GM12878 (cell line): Measurements from ENCODE around the gene TNFRSF6B. TPM values are rescaled to one million over a fixed set of nuclear protein-coding genes. Genes with fewer than 3 reads are reported as not detected.

ENCODE experiments used
- ATAC-seq: fragments of 200-7000 bp; cut with Tn5 transposase; 3 replicates; pipeline ENCODE4 v1.9.1; 2020; ENCODE audit warnings: mild to moderate bottlenecking, moderate library complexity
- BruUV-seq: library from RNA; stranded (reverse); fragments of 400-500 nt; replicated peaks from 2 replicates; lab custom pipeline; 2021; lab: Mats Ljungman, UMichigan
- CTCF ChIA-PET: fragments of 300-600 bp; sonication (Branson Sonifier 250); formaldehyde crosslinking; extraction: SDS; loops from one replicate; lab custom pipeline; 2021; ENCODE audit warnings: inconsistent platforms; lab: Yijun Ruan, JAX
- POLR2A ChIA-PET: fragments of 350-600 bp; formaldehyde crosslinking; extraction: SDS; loops from one replicate; lab custom pipeline; 2021; ENCODE audit warnings: inconsistent platforms; lab: Charles Lee
- RAD21 ChIA-PET: fragments of 300-600 bp; sonication (Branson Sonifier 250); formaldehyde crosslinking; loops from one replicate; lab custom pipeline; 2023; ENCODE audit warnings: antibody characterized with exemption; ENCODE audit not compliant: unreplicated experiment; lab: Charles Lee
- SMC1A ChIA-PET: fragments of 300-600 bp; sonication (Branson Sonifier 250); formaldehyde crosslinking; loops from one replicate; lab custom pipeline; 2023; ENCODE audit not compliant: unreplicated experiment, uncharacterized antibody; lab: Charles Lee
- DNase-seq: peaks from one replicate; pipeline ENCODE4 v3.0.0-alpha.2; 2011; ENCODE audit warnings: low read depth, low spot score
- FAIRE-seq: peaks from 3 replicates; lab custom pipeline; 2011; peaks lifted over from hg19 to GRCh38; lab: Jason Lieb, UNC
- H2AFZ ChIP-seq: 2 replicates; pipeline ENCODE4 v1.6.0; 2011; ENCODE audit warnings: low read depth, low read length, control low read depth; ENCODE audit not compliant: control insufficient read depth
- H3K27ac ChIP-seq: 2 replicates; pipeline ENCODE4 v1.5.1; 2011; ENCODE audit warnings: control low read depth; ENCODE audit not compliant: control insufficient read depth, insufficient read depth
- H3K27me3 ChIP-seq, 2 experiments: replicated peaks in 1 of 2; 2 replicates each; pipeline versions ENCODE4 v1.6.0 to v1.6.1; 2011; ENCODE audit warnings: low read length in 1 of 2; ENCODE audit not compliant: control insufficient read depth in 2 of 2, insufficient read depth in 2 of 2
- H3K36me3 ChIP-seq, 2 experiments: 2 replicates each; pipeline ENCODE4 v1.5.1; 2011; ENCODE audit warnings: low read length in 1 of 2; ENCODE audit not compliant: control insufficient read depth in 2 of 2, insufficient read depth in 2 of 2
- H3K4me1 ChIP-seq: 2 replicates; pipeline ENCODE4 v1.6.1; 2011; ENCODE audit warnings: mild to moderate bottlenecking, low read length, moderate library complexity, mixed read lengths; ENCODE audit not compliant: control insufficient read depth, insufficient read depth
- H3K4me2 ChIP-seq: 2 replicates; pipeline ENCODE4 v1.6.0; 2011; ENCODE audit warnings: control low read depth; ENCODE audit not compliant: control insufficient read depth, insufficient read depth
- H3K4me3 ChIP-seq: fragments of 200-600 bp; sonication (generic); 2 replicates; pipeline ENCODE4 v1.5.1; 2016
- H3K79me2 ChIP-seq: 2 replicates; pipeline ENCODE4 v1.6.0; 2011; ENCODE audit warnings: low read length; ENCODE audit not compliant: control insufficient read depth, insufficient read depth
- H3K9ac ChIP-seq: 2 replicates; pipeline ENCODE4 v1.8.0; 2011; ENCODE audit warnings: low read length, control low read depth, mixed read lengths; ENCODE audit not compliant: control insufficient read depth, insufficient read depth
- H3K9me3 ChIP-seq: replicated peaks from 3 replicates; pipeline ENCODE4 v1.5.1; 2011; ENCODE audit warnings: mild to moderate bottlenecking, low read length; ENCODE audit not compliant: control insufficient read depth, insufficient read depth
- H4K20me1 ChIP-seq: 2 replicates; pipeline ENCODE4 v1.6.0; 2011; ENCODE audit not compliant: control insufficient read depth, insufficient read depth
- BACH1 ChIP-seq: fragments of 450-650 bp; IDR thresholded peaks from 2 replicates; pipeline ENCODE4 v1.6.1; 2017; ENCODE audit warnings: mild to moderate bottlenecking, borderline replicate concordance
- ESRRA ChIP-seq: IDR thresholded peaks from 2 replicates; pipeline ENCODE4 v1.6.1; 2012; ENCODE audit warnings: mild to moderate bottlenecking, low read length, improper control_type of control experiment
- HCFC1 ChIP-seq: fragments of 150-350 bp; IDR thresholded peaks from 2 replicates; pipeline ENCODE4 v1.6.1; 2014; ENCODE audit warnings: low read length
- HDGF ChIP-seq: fragments of 450-650 bp; IDR thresholded peaks from 2 replicates; pipeline ENCODE4 v1.6.1; 2016; ENCODE audit warnings: antibody characterized with exemption
- HSF1 ChIP-seq: fragments of 150-350 bp; IDR thresholded peaks from 2 replicates; pipeline ENCODE4 v1.6.1; 2014; ENCODE audit warnings: mild to moderate bottlenecking, low read depth, low read length
- NFYB ChIP-seq: IDR thresholded peaks from 2 replicates; pipeline ENCODE4 v1.6.1; 2011; ENCODE audit warnings: low read depth, mild to moderate bottlenecking, low read length, improper control_type of control experiment, moderate library complexity; ENCODE audit not compliant: insufficient read depth
- PAX5 ChIP-seq: IDR thresholded peaks from 2 replicates; pipeline ENCODE4 v1.6.1; 2011; ENCODE audit warnings: low read depth, low read length, borderline replicate concordance
- RB1 ChIP-seq: fragments of 450-650 bp; formaldehyde crosslinking; IDR thresholded peaks from 2 replicates; pipeline ENCODE4 v1.6.1; 2017; ENCODE audit warnings: mild to moderate bottlenecking, borderline replicate concordance
- SMARCA5 ChIP-seq: fragments of 450-650 bp; IDR thresholded peaks from 2 replicates; pipeline ENCODE4 v1.6.1; 2017; ENCODE audit warnings: mild to moderate bottlenecking
- STAT1 ChIP-seq: fragments of 450-650 bp; conservative IDR thresholded peaks from 2 replicates; pipeline ENCODE4 v1.6.1; 2014; ENCODE audit warnings: antibody characterized with exemption, mild to moderate bottlenecking
- SUPT20H ChIP-seq: IDR thresholded peaks from 2 replicates; pipeline ENCODE4 v1.6.1; 2011; ENCODE audit warnings: low read depth, mild to moderate bottlenecking, low read length, moderate library complexity, borderline replicate concordance; ENCODE audit not compliant: control insufficient read depth
- WRNIP1 ChIP-seq: IDR thresholded peaks from 2 replicates; pipeline ENCODE4 v1.6.1; 2011; ENCODE audit warnings: low read depth, low read length, improper control_type of control experiment, borderline replicate concordance
- ZNF384 ChIP-seq: IDR thresholded peaks from 2 replicates; pipeline ENCODE4 v1.6.1; 2012; ENCODE audit warnings: low read depth, mild to moderate bottlenecking, low read length, improper control_type of control experiment, borderline replicate concordance
- ZNF592 ChIP-seq: fragments of 450-650 bp; IDR thresholded peaks from 2 replicates; pipeline ENCODE4 v1.6.1; 2017; ENCODE audit warnings: mild to moderate bottlenecking, moderate library complexity
- WGBS: methylation state at CpG from one replicate; pipeline ENCODE4 v1.1.6; 2016; ENCODE audit warnings: low lambda C conversion rate; ENCODE audit not compliant: insufficient replicate concordance, insufficient coverage; ENCODE audit errors: missing lambda C conversion rate; 5-methylcytosine and 5-hydroxymethylcytosine counted together
- in situ Hi-C: fragments of 300-500 bp; cut with MboI; formaldehyde crosslinking; loops from 9 replicates; pipeline ENCODE4 v1.14.3; 2018; ENCODE audit warnings: mixed read lengths
- intact Hi-C: fragments of 100-400 bp; cut with micrococcal nuclease; formaldehyde crosslinking; loops from one replicate; pipeline ENCODE4 v1.14.2; 2022; ENCODE audit not compliant: unreplicated experiment
- polyA plus RNA-seq, 11 experiments: library from polyadenylated mRNA; depleted of rRNA in 4 of 11; unstranded in 6 of 11; stranded (reverse) in 5 of 11; fragments of >200 nt; fragmentation: Nextera tagmentation in 4 of 11; fragmentation: Illumina TruSeq in 1 of 11; extraction: Ambion mirVana in 4 of 11; extraction: Trizol in 1 of 11; gene quantifications; 1 replicate in 1 of 11; 2 replicates in 10 of 11; pipeline versions ENCODE4 v1.2.1 to v1.2.3, GENCODE V29; 2011 to 2016; ENCODE audit warnings: inconsistent platforms in 2 of 11, missing spikeins in 2 of 11, low read depth in 1 of 11
- total RNA-seq, 4 experiments: library from RNA; depleted of rRNA in 3 of 4; stranded (reverse); fragments of >200 nt in 3 of 4; fragmentation: Illumina TruSeq in 1 of 4; extraction: Trizol in 1 of 4; gene quantifications; 2 replicates each; pipeline versions ENCODE4 v1.2.1 to v1.2.3, GENCODE V29; 2013 to 2021
- TF ChIP-seq, protein P1 (sequence below): IDR thresholded peaks from 2 replicates; pipeline ENCODE4 v1.6.1; 2012; ENCODE audit warnings: low read depth, low read length, improper control_type of control experiment

The TNFRSF6B gene
- total and polyA plus RNA-seq, 10 of the 15 experiments (the other 5 are each of a cell fraction or from before 2014, with no cell fraction given): 0.67 to 2.2 (median 1.8) TPM; not detected in 7

GRCh38 chr20:63706027-63706695 is 9.7 kb downstream of the TNFRSF6B start (continued):
- TF ChIP-seq ZNF384 (no peak), BACH1 (no peak), HCFC1 (no peak), WRNIP1 (no peak), ESRRA (no peak), SUPT20H (no peak), PAX5 (no peak), STAT1 (no peak)
- TF ChIP-seq, protein P1, sequence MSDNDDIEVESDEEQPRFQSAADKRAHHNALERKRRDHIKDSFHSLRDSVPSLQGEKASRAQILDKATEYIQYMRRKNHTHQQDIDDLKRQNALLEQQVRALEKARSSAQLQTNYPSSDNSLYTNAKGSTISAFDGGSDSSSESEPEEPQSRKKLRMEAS: no peak

GRCh38 chr20:63706852-63707557 is 10.6 kb downstream of the TNFRSF6B start:
- in situ Hi-C loops (loop anchor here (5.0 kb wide), 1 partner anchor 150 kb away; no protein-coding TSS in a partner anchor), intact Hi-C loops (loop anchor here (2.0 kb wide), 4 partner anchors 30 to 250 kb away; partner anchors contain the start of genes LIME1, TPD52L2 and UCKL1)
- H2AFZ ChIP-seq: peak overlapping the region; percentile 6
- no peaks in the 10 kb centered on the region for H3K27me3 ChIP-seq
- peak; percentile 75 for ATAC-seq
- no peak for DNase-seq
- no TSS peak for BruUV-seq
- peak; percentile 98 for FAIRE-seq
- H3K36me3 ChIP-seq: peaks cover 5 to 23% of the 10 kb centered on the region in 2 experiments
- ChIA-PET POLR2A (interaction anchor here (0.6 to 1.6 kb wide), 3 partner anchors 30 to 352 kb away, joined by 3 to 5 read pairs (median 4); partner anchors contain the start of genes LIME1 and SLC2A4RG), RAD21 (interaction anchor here (1.0 to 2.4 kb wide), 10 partner anchors 31 to 187 kb away, joined by 3 to 32 read pairs (median 6); partner anchors contain the start of genes LIME1, PTK6, RTEL1 and SLC2A4RG), SMC1A (interaction anchor here (1.0 to 2.6 kb wide), 7 partner anchors 16 to 169 kb away, joined by 4 to 14 read pairs (median 5); partner anchors contain the start of genes LIME1 and TPD52L2), CTCF (interaction anchor here (0.6 to 3.3 kb wide), 24 partner anchors 8 to 270 kb away, joined by 3 to 28 read pairs (median 4); partner anchors contain the start of genes LIME1, RTEL1, SLC2A4RG and TPD52L2)
- H3K9me3 ChIP-seq: peaks cover under 1% of the 10 kb centered on the region; the same call in 2 of the 3 replicates
- H3K4me3 ChIP-seq: peak overlapping the region; percentile 89
- WGBS: under 1% methylated on average over 45 of the region's 56 CpGs
- H3K4me2 ChIP-seq: peak overlapping the region; percentile 87
- peak overlapping the region; percentile 74 for H3K27ac ChIP-seq
- H3K79me2 ChIP-seq: peaks cover 46% of the 10 kb centered on the region
- no peaks in the 10 kb centered on the region for H4K20me1 ChIP-seq
- H3K9ac ChIP-seq: peak overlapping the region; percentile 77
- H3K4me1 ChIP-seq: peaks cover 12% of the 10 kb centered on the region
- TF ChIP-seq NFYB: no peak
- TF ChIP-seq SMARCA5: peak; percentile 57; the same call in 1 of the 2 replicates
- no peak for TF ChIP-seq ZNF592
- no peak for TF ChIP-seq RB1
- peak; percentile 66; the same call in 1 of the 2 replicates for TF ChIP-seq HDGF
- no peak for TF ChIP-seq HSF1
